HG02981 (cell line): ENCODE measurements around the gene IL31RA.
"Not testable (repeated sequence)": the region's sequence is repeated elsewhere in the genome, so short reads cannot be mapped to it uniquely, and the experiment has no call there.

Experiments
- ATAC-seq: cut with Tn5 transposase; IDR thresholded peaks from one replicate; pipeline ENCODE4 v1.9.1; 2021; ENCODE audit warnings: mild to moderate bottlenecking, moderate library complexity; ENCODE audit not compliant: unreplicated experiment

IL31RA gene

DNA sequence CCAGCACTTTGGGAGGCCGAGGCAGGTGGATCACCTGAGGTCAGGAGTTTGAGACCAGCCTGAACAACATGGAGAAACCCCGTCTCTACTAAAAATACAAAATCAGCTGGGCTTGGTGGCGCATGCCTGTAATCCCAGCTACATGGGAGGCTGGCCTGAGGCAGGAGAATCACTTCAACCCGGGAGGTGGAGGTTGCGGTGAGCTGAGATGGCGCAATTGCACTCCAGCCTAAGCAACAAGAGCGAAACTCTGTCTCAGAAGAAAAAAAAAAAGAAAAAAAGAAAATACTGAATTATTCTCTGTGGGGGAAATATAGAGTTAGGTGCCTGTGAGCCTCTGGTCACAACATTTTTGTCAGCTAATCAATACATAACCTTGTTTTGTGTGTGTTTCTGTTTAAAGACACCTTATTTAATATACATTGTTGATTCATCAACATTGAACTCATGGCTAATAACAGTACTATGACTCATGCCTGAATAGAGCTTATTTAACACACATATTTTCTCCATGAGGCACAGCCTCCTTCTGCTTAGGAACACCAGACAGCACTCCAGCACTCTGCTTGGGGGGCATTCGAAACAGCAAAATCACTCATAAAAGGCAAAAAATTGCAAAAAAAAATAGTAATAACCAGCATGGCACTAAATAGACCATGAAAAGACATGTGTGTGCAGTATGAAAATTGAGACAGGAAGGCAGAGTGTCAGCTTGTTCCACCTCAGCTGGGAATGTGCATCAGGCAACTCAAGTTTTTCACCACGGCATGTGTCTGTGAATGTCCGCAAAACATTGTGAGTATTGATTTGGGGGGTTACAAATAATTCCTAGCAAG, at the start of gene IL31RA:
Gene IL31RA (plus strand): TSS at position 519 of the 836 bp plus-strand sequence. CDS start 214 bp downstream, at position 733.
- no peak for ATAC-seq

DNA sequence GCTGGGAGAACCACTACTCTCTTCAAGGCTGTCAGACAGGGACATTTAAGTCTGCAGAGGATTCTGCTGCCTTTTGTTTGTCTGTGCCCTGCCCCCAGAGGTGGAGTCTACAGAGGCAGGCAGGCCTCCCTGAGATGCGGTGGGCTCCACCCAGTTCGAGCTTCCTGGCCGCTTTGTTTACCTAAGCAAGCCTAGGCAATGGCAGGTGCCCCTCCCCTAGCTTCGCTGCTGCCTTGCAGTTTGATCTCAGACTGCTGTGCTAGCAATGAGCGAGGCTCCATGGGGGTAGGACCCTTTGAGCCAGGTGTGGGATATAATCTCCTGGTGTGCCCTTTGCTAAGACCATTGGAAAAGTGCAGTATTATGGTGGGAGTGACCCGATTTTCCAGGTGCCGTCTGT, 42.3 kb upstream of the IL31RA start:
- not testable (repeated sequence) for ATAC-seq

DNA sequence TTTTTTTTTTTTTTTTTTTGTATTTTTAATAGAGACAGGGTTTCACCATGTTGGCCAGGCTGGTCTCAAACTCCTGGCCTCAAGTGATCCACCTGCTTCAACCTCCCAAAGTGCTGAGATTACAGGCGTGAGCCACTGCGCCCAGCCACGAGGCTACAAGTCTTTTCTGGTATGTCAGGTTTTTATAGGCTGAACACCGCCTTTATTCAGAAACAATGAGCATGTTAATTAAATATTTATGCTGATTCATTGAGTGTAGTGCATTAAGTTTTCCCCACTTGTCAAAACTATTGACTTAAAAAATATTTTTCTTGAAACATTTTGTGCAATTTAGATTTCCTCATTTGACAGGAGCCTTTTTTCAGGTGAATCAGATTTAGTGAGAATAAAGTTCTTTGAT, 35.2 kb upstream of the IL31RA start:
- not testable (repeated sequence) for ATAC-seq

DNA sequence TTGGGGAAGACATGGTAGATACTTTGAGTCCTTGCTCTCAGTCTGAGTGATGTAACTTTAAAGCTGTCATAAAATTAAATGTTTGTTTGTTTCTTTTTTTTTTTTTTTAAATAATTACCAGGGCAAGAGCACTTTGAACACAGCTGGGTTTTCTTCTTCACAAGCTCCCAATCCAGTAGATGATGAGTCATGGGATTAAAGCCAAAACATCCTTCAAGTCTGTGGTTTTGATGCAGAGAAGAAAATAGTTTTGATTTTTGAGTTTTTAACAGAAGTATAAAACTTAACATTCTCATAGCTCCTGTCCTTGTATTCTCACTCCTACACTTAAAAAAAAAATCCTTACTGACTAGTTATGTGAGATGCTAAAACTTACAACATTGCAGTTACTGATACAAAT, 34.8 kb upstream of the IL31RA start:
- no peak for ATAC-seq

DNA sequence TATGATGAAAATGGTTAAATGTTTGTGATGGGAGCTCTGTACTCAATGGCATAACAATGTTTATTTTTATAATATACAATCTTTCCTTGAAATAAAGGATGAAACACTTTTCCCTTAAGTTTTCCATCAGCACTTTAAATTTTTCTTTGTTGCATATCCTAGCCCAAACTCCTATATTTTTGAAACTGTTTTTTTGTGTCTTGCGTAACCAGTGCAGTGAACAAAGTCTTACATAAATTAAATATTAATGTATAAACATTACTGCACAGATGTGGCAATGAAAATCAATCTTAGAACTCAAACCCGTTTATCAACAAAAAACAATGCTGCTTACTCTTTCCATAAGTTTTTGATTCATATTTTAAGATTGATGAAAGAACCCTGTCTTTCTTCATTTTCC, 34.1 kb upstream of the IL31RA start:
- ATAC-seq: no peak

DNA sequence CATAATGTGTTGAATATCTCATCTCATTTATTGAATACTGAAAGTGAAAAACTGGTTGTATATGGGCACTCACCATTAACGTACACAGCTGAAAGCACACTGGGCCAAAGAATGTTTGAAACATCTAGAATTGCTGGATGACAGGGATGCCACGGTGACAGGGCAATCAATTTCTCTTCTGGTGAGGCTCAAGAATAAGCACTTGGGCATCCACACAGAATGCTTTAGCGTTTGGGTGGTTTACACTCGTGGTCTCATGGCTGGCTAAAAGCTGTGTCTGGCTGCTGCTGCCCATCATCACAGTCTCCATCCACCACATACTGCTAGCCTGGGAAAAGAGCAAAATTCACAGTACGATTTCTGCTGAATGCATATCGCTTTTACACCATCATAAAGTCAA, 30.7 kb upstream of the IL31RA start:
- ATAC-seq: no peak

DNA sequence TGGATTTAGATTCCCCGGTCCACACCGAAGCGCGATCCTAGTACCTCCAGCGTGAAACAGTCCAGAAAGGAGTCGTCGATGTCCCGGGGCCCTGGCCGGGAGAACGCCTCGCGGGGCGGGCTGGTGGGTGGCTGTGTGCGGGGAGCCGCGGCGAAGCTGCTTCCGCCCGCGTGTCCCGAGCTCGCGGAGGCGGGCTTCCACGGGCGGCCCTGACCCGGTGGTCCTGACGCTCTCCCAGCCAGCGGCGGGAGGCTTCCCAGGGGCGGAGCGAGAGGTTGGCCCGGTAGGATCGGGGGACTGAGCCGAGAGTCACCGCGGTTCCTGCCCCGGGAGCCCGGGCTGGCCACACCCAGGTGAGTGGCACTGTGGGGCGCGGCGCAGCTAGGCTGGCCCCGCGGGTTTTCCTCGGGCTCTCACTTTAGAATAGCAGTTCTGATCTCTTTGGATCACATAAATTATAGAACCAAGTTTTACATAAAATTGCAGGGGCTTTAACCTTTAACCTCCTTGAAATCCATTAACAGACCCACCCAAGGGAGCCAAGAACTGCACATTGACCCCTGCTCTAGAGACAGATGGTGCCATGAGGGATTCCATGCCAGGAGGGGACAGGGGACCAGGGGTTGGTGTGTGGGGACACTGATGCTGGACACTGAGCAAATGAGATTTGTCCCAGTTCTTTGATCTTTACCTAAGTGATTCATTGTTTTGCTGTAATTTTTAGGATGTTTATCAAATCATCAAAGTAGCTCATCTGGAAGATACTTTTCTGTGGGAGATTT, 29.2 kb upstream of the IL31RA start:
- no peak for ATAC-seq

DNA sequence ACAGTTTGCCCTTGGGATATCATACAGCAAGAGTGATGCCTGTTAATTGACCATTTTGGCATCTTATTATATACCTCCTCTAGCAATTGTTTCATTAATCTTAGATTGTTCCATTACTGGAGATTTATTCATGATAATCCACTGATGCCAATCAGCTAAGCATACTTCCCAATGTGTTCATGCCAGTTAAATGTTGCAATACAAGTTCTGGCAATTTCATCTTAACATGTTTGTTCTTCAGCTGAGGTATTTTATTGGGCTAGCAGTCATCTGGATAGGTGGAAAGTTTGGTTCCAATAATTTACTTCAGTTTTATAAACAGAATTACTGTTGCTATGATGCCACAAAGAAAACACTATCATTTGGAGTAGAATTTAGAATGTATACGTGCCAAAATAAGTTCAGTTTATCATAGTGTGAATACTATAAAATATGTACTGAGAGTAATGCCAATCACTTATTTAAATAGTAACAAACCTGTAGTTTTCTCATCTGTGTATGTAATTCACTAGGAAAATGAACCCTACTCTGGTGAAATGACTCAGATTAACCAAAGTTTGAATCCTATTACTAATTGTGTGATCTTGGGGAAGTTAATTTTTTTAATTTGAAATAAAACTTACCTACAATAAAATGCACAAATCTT, 27.9 kb upstream of the IL31RA start:
- ATAC-seq: no peak

DNA sequence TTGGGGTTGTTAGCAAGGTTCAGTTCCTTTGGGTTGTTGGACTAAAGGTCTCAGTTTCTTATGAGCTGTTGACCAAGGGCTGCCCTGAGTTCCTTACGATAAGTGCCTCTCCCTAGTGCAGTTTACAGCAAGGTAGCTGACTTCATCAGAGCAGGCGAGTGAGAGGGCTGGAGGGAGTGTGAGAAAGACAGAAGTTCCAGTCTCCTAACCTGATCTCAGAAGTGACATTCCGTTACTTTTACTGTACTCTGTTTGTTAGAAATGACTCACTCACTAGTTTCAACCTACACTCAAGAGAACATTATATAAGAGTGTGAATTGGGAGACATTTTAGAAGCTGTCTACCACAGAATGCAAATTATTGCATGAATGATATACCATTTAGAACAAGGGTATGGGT, 21.2 kb upstream of the IL31RA start:
- no peak for ATAC-seq

DNA sequence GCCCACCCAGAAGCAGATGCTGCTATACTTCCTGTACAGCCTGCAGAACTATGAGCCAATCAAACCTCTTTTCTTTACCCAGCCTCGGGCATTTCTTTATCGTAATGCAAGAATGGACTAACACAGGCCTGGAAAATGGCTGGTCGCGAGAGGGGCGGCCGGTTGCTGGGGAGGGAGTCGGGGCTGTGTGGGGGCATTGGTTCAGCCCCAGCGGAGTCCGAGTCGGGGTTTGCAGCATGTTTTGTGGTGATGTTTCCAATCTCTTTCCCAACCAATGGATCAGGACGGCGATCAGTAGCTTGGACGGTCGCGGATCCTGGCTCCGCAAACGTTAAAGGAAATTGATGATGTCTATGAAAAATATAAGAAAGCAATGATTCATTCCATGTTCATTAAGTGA, 18.7 kb upstream of the IL31RA start:
- ATAC-seq: no peak

DNA sequence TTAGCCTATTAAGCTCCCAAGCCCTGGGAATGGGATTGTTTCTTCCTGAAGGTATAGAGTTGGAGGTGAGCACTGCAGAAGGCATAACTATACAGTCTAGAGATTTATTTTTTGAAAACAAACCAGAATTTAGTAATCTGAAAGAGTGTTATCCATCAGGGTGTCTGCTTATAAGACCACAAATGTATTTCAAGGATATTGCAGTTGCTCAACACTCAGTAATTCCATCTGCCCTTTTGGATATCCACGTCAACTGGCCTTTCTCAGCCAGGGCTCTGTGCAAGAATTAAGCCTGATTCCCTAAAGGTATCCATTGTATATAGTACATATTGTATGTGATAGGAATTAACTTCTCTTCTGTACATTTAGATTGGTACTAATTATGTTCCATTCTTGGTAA, 15.0 kb upstream of the IL31RA start:
- ATAC-seq: no peak

DNA sequence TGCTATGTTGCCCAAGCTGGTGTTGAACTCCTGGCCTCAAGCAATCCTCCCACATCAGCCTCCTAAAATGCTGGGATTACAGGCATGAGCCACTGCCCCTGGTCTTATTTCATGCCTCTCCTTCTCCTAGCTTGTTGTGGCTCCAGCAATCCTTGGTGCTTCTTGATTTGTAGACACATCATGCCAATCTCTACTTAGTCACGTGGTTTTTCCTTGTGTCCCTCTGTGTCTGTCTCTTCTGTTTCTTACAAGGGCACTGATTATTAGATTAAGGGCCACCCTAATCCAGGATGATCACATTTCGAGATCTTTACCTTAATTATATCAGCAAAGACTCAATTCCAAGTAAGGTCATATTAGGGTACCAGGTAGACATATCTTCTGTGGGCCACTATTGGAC, 9.2 kb upstream of the IL31RA start:
- ATAC-seq: no peak

DNA sequence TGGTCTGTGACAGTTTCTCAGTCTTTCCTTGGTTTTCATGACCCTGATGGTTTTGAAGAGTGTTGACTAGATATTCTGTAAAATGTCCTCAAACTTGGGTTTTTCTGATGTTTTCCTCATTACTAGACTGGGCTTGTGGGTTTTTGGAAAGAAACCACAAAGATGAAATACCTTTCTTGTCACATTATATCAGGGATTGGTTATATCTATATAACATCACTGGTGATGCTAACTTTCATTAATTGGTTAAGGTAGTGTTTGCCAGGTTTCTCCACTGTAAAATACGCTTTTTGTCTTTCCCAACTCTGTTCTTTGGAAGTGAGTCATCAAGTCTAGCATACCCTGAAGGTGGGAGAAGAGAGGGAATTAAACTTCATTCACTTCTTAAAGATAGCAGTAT, 3.3 kb upstream of the IL31RA start:
- ATAC-seq: no peak

DNA sequence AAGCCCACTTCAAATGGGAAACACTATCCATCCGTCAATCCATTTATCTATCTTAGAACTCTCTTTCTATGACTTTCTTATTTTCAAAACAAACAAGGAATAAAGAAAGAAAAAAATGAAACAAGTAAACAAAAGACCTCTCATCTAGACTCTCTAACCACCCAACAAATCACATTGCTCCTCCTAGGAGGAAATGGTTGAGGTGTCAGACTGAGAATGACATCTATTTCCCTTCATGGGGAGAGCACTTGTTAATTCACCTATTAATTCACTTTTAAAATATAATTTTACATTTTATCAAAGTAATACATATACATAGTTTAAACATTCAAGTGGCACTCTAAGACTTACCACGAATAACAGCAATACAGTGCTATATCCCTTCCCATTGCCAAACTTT, 2.4 kb upstream of the IL31RA start:
- no peak for ATAC-seq

DNA sequence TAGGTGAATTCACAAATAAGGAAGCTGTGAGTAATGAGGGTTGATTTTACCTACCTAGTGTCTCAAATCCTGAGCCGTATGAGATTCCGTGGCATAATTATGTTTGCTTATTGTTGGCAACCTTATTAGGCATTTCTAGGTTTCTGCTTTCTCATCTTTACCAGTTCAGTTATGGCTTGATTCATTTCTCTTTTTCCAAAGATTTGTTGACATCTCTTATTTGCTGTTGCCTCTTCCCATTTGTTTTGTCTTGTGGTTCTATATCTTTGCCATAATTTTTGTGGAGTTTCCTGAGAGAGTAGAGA, 470 bp downstream of the IL31RA start:
- no peak for ATAC-seq

DNA sequence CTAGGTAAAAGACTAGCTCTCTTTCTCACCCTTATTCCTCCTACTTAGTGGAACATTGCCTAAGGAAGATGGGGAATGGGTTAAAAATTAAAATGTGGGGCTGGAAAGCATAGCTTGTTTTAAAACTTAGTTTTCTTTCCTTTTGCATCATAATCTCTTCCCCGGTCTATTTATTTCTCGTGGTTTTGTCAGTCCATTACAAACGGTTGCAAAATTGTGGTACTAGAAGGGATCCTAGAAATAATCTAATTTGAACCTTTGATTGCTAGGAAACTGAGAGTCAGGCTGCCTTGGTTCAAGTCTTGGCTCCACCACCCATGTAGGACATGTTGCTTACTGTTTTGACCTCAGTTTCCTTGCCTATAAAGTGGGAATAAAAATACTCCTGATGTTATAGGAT, 1.3 kb downstream of the IL31RA start:
- no peak for ATAC-seq

DNA sequence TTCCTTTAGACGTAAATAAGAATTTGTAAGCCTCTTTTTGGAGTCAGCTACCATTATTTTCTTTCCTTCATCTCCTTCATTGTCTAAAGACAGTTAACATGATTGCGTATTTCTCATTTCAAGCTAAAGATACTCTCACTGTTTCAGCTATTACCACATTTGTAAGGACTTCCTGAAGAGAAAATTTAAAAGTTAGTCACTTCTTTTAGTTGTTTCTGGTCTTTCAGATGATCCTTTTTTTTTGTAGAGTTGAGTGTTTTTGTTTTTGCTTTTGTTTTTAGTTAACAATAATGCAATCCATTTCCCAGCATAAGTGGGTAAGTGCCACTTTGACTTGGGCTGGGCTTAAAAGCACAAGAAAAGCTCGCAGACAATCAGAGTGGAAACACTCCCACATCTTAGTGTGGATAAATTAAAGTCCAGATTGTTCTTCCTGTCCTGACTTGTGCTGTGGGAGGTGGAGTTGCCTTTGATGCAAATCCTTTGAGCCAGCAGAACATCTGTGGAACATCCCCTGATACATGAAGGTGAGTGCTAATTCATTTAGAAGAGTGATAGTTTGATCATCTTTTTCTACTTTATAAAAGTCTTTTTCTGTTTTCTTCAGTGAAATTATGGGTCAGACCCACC, 2.0 kb downstream of the IL31RA start:
- no peak for ATAC-seq

DNA sequence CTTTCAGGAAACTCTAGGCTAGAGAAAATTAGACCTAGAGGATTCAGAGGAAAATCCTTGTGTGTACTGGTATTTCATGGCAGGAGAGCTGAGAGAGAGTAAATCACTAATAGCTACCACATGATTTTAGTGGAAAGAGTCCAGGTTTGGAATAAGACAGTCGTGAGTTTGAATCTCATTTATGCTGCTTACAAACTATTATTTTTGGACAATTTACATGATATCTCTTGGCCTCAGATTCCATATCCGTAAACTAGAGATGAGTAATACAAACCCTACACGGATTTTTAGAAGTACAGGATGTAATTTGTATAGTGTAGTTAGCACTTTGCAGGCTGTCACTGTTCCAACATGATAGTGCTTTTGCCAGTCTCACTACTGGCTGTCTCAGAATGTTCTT, 2.7 kb downstream of the IL31RA start:
- ATAC-seq: no peak

DNA sequence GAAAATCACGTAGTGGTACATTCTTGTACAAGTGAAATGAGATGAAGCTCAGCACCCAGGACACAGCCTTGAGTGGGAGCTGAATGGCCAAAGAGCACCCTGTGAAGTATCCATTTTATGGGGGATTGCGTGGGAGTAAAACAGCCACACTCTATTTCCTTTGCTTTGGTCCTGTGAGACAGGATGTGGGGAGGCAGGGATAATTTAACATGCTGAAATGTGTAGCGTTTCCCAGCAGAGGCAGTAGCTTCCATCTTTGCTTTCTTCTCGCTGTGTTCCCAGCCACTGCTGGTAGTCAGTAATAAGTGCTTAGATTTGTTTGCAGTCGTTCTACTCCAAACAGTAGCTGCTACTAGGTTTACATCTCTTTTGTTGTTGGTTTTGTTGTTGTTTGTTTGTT, 4.4 kb downstream of the IL31RA start:
- ATAC-seq: no peak

DNA sequence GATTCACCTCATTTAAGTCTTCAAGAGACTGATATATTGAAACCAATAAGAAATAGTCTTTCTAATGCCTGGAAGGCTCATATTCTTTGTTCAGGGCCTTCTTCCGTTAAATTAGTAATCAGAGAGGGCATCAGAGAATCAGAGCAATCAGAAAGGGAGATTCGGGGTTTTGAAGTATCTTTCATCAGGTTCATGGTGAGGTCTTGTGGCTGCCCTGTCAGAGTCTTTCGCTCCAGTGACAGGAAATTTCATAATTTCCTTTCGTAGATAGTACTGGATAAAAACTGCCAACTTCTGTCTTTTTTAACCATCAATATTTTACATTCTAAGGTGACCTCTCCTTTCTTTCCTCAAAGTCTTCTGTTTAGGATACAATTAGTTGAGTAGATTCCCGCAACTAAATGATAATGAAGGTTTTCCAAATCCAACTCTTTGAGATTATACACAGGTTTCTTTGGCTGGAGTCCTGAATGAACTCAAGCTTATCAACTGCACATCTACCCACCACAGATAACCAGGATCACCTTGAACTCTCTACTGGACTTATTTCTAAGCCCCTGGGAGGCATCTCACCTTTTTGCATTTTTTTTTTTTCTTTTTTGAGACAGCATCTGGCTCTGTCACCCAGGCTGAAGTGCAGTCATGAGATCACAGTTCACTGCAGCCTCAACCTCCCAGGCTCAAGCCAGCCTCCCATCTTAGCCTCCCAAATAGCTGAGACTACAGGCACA, 5.5 kb downstream of the IL31RA start:
- no peak for ATAC-seq

DNA sequence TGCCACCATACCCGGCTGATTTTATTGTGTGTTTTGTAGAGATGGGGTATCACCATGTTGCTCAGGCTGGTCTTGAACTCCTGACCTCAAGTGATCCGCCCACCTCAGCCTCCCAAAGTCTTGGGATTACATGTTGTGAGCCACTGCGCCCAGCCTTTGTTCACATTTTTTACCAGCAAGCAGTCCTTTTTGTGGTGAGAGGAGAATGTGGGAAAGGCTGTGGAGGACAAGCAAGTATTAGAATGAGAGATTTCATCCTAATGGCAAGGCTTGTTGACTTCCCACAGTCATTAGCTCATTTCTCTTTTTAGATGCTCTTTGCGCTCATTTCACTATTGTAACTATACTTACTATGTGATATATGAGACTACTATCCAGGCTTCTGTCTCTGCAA, 6.1 kb downstream of the IL31RA start:
- ATAC-seq: no peak
